Spleen (tissue), 11 donors: Measurements from ENCODE around the gene FOXF1. TPM values are rescaled to one million over a fixed set of nuclear protein-coding genes. Genes with fewer than 3 reads are reported as not detected.

Experiments
- DNase-seq: peaks from one replicate; pipeline ENCODE4 v3.0.0-alpha.2; 2020
- H3K27ac ChIP-seq, 8 donors: fragments of 200-600 bp; sonication (generic) in 7 of 8; 1 replicate in 4 of 8; 2 replicates in 4 of 8; pipeline versions ENCODE4 v1.5.0 to v1.8.0; 2016 to 2021; ENCODE audit warnings: inconsistent platforms in 4 of 8, mild to moderate bottlenecking in 4 of 8, moderate library complexity in 1 of 8
- H3K27me3 ChIP-seq, 7 donors: fragments of 200-600 bp; sonication (generic) in 6 of 7; replicated peaks in 1 of 7; 1 replicate in 4 of 7; 2 replicates in 3 of 7; pipeline versions ENCODE4 v1.5.0 to v1.8.0; 2016 to 2021; ENCODE audit warnings: inconsistent platforms in 3 of 7, mild to moderate bottlenecking in 1 of 7
- H3K36me3 ChIP-seq, 6 donors: fragments of 200-600 bp; sonication (generic) in 5 of 6; 1 replicate in 4 of 6; 2 replicates in 2 of 6; pipeline versions ENCODE4 v1.5.0 to v1.8.0; 2016 to 2021; ENCODE audit warnings: inconsistent platforms in 2 of 6
- H3K4me1 ChIP-seq, 6 donors: fragments of 200-600 bp; sonication (generic) in 5 of 6; 1 replicate in 3 of 6; 2 replicates in 3 of 6; pipeline versions ENCODE4 v1.5.0 to v1.8.0; 2016 to 2021; ENCODE audit warnings: inconsistent platforms in 3 of 6
- H3K4me3 ChIP-seq, 8 donors: fragments of 200-600 bp; sonication (generic) in 7 of 8; 1 replicate in 4 of 8; 2 replicates in 4 of 8; pipeline versions ENCODE4 v1.5.0 to v1.8.0; 2016 to 2021; ENCODE audit warnings: inconsistent platforms in 4 of 8, mild to moderate bottlenecking in 4 of 8, moderate library complexity in 2 of 8
- H3K9me3 ChIP-seq, 8 donors: fragments of 200-600 bp; sonication (generic) in 7 of 8; 1 replicate in 4 of 8; 2 replicates in 4 of 8; pipeline versions ENCODE4 v1.5.0 to v1.8.0; 2016 to 2021; ENCODE audit warnings: inconsistent platforms in 4 of 8
- POLR2A ChIP-seq, 3 donors: fragments of 450-650 bp; IDR thresholded peaks; one replicate each; pipeline ENCODE4 v1.5.1; 2017; ENCODE audit warnings: antibody characterized with exemption in 3 of 3, mild to moderate bottlenecking in 1 of 3
- POLR2AphosphoS5 ChIP-seq, 3 donors: sonication (generic); formaldehyde crosslinking; IDR thresholded peaks; one replicate each; pipeline ENCODE4 v1.5.1; 2017; ENCODE audit warnings: antibody characterized with exemption in 3 of 3
- WGBS, 5 donors: extraction: QIAGEN DNeasy Blood & Tissue Kit in 3 of 5; methylation state at CpG; one replicate each; pipeline versions ENCODE4 v1.1.5 to v1.1.7; 2013 to 2018; 5-methylcytosine and 5-hydroxymethylcytosine counted together
- intact Hi-C: fragments of 100-400 bp; cut with DNase I; formaldehyde crosslinking; loops from one replicate; pipeline ENCODE4 v1.15.0; 2023; ENCODE audit warnings: low total_unique reads
- polyA plus RNA-seq, 3 donors: library from polyadenylated mRNA; stranded (reverse); fragments of 200-250 nt; gene quantifications; one replicate each; pipeline ENCODE4 v1.2.1, GENCODE V29; 2013
- total RNA-seq, 7 donors: library from RNA; depleted of rRNA in 3 of 7; stranded (reverse); fragments of >200 nt in 3 of 7; fragmentation: NEBNext Ultra II Directional in 4 of 7; extraction: Animal tissue kit (Norgen Biotek cat#: 25700) in 4 of 7; gene quantifications; one replicate each; pipeline versions ENCODE4 v1.1.0 to v1.2.1, GENCODE V29; 2016 to 2021
- TF ChIP-seq, protein P1 (sequence below), 11 experiments: fragments of 200-600 bp in 7 of 11; fragments of 450-650 bp in 4 of 11; sonication (generic) in 4 of 11; IDR thresholded peaks in 8 of 11; conservative IDR thresholded peaks in 3 of 11; 1 replicate in 7 of 11; 2 replicates in 4 of 11; pipeline versions ENCODE4 v1.4.0 to v1.8.0; 2016 to 2021; ENCODE audit warnings: antibody characterized with exemption in 11 of 11, inconsistent platforms in 4 of 11, mild to moderate bottlenecking in 1 of 11
- donor health status: healthy with polysubstance abuse.
- donor health status: DM: no; HTN: no; CAD: no; lungs with moderate emphysema.
- donor health status: DM: no; HTN: no; CAD: no.
- donor health status: Bipolar disorder and iron deficiency.
- donor health status: healthy.
- donor health status: DM: no; HTN: no; CAD: no.
- donor health status: DM: yes; HTN: yes; CAD: no.

FOXF1 gene
- total and polyA plus RNA-seq, 10 donors: 0.33 to 2.2 (median 0.68) TPM

GRCh38 chr16:86479419-86479818, 30.9 kb upstream of the FOXF1 start:
- no peak for TF ChIP-seq POLR2A (IDR thresholded peaks at IDR 0.05)
- TF ChIP-seq POLR2AphosphoS5 (IDR thresholded peaks at IDR 0.05): no peak
- TF ChIP-seq, protein P1, sequence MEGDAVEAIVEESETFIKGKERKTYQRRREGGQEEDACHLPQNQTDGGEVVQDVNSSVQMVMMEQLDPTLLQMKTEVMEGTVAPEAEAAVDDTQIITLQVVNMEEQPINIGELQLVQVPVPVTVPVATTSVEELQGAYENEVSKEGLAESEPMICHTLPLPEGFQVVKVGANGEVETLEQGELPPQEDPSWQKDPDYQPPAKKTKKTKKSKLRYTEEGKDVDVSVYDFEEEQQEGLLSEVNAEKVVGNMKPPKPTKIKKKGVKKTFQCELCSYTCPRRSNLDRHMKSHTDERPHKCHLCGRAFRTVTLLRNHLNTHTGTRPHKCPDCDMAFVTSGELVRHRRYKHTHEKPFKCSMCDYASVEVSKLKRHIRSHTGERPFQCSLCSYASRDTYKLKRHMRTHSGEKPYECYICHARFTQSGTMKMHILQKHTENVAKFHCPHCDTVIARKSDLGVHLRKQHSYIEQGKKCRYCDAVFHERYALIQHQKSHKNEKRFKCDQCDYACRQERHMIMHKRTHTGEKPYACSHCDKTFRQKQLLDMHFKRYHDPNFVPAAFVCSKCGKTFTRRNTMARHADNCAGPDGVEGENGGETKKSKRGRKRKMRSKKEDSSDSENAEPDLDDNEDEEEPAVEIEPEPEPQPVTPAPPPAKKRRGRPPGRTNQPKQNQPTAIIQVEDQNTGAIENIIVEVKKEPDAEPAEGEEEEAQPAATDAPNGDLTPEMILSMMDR (IDR thresholded peaks at IDR 0.05 in 8 of 11, conservative IDR thresholded peaks at IDR 0.05 in 3 of 11): no peak
- H3K36me3 ChIP-seq: no peaks in the 10 kb centered on the region
- no peak overlapping the region for H3K27ac ChIP-seq
- H3K4me3 ChIP-seq: no peak overlapping the region
- WGBS, 5 donors: 51 to 69% (median 66%) methylated on average over 9 of the region's 9 CpGs
- peaks cover 0 to 83% (median 0%) of the 10 kb centered on the region in 7 donors for H3K27me3 ChIP-seq
- intact Hi-C loops: loop anchor here (10.0 kb wide), 1 partner anchor 275 kb away; no protein-coding TSS in a partner anchor
- no peaks in the 10 kb centered on the region for H3K4me1 ChIP-seq
- peaks cover 0 to 12% (median 10%) of the 10 kb centered on the region in 8 donors for H3K9me3 ChIP-seq
- DNase-seq: no peak

GRCh38 chr16:86480444-86480843, 29.9 kb upstream of the FOXF1 start:
- intact Hi-C loops: no loop called here
- no peak overlapping the region for H3K27ac ChIP-seq
- TF ChIP-seq POLR2A (IDR thresholded peaks at IDR 0.05): no peak
- TF ChIP-seq, protein P1 (IDR thresholded peaks at IDR 0.05 in 8 of 11, conservative IDR thresholded peaks at IDR 0.05 in 3 of 11): no peak
- no peak for TF ChIP-seq POLR2AphosphoS5 (IDR thresholded peaks at IDR 0.05)
- peaks cover 0 to 20% (median 15%) of the 10 kb centered on the region in 8 donors for H3K9me3 ChIP-seq
- no peaks in the 10 kb centered on the region for H3K36me3 ChIP-seq
- no peak overlapping the region for H3K4me3 ChIP-seq
- WGBS, 5 donors: 62 to 77% (median 66%) methylated on average over 10 to 15 of the region's 15 CpGs
- no peak for DNase-seq
- peaks cover 0 to 83% (median 0%) of the 10 kb centered on the region in 7 donors for H3K27me3 ChIP-seq
- H3K4me1 ChIP-seq: no peaks in the 10 kb centered on the region

DNA sequence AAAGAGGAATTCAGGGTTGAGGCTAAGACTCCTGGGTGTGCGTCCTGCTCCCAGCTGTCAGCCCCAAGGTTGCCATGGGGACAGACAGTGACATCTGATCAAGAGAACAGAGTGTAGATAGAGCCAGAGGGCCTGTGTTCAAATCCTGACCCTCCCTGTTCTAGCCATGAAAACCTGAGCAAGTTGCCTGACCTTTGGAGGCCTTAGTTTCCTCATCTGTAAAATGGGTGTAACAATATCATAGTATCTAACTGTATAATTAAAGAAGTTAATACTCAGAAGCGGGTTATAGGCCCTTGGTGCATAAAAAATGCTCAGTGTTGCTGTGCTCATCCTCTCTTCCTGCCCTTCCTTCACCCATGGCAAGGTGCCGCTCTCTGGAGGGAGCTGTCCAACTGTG, 28.7 kb upstream of the FOXF1 start:
- Histone ChIP-seq H3K27me3 (peaks cover 0 to 86% (median 0%) of the 10 kb centered on the region in 7 donors), H3K36me3 (no peaks in the 10 kb centered on the region), H3K4me3 (no peak overlapping the region), H3K4me1 (no peaks in the 10 kb centered on the region), H3K9me3 (peaks cover 0 to 20% (median 15%) of the 10 kb centered on the region in 8 donors), H3K27ac (no peak overlapping the region)
- intact Hi-C loops: no loop called here
- WGBS, 5 donors: 82 to 93% (median 91%) methylated on average over 3 of the region's 3 CpGs
- TF ChIP-seq, protein P1 (IDR thresholded peaks at IDR 0.05 in 8 of 11, conservative IDR thresholded peaks at IDR 0.05 in 3 of 11): no peak
- TF ChIP-seq POLR2A (IDR thresholded peaks at IDR 0.05): no peak
- no peak for TF ChIP-seq POLR2AphosphoS5 (IDR thresholded peaks at IDR 0.05)
- no peak for DNase-seq

DNA sequence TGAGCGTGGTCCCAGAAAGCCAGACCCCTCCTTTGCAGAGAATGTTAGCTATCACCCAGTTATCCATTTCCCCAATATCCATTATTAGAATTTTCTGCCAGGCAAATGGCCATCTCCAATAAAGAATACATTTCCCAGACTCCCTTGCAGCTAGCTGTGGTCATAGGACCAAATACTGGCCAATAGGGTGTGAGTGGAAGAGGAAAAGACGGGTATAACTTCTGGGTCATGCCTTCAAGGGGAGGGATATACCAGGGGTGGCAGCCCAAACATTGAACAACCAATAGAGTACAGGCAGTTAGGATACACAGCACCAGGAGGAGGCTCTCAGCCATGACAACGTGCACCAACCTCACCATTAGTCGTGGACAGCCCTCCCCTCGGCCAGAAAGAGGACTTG, 26.1 kb upstream of the FOXF1 start:
- H3K36me3 ChIP-seq: no peaks in the 10 kb centered on the region
- TF ChIP-seq, protein P1 (IDR thresholded peaks at IDR 0.05 in 8 of 11, conservative IDR thresholded peaks at IDR 0.05 in 3 of 11): no peak
- TF ChIP-seq POLR2A (IDR thresholded peaks at IDR 0.05) (no peak), POLR2AphosphoS5 (IDR thresholded peaks at IDR 0.05) (no peak)
- 73 to 87% (median 78%) methylated on average over 5 of the region's 5 CpGs for WGBS, 5 donors
- H3K4me1 ChIP-seq: no peaks in the 10 kb centered on the region
- H3K4me3 ChIP-seq: no peak overlapping the region
- intact Hi-C loops: no loop called here
- H3K27me3 ChIP-seq: peaks cover 0 to 87% (median 3%) of the 10 kb centered on the region in 7 donors
- DNase-seq: no peak
- no peak overlapping the region for H3K27ac ChIP-seq
- peaks cover 0 to 20% (median 15%) of the 10 kb centered on the region in 8 donors for H3K9me3 ChIP-seq
